DMS53 treated with DMSO at 0.1 percent for 48 hours (cell line): Measurements from ENCODE around the gene SAPCD2.

Experiments used
- DNase-seq: peaks from one replicate; lab custom pipeline; 2025; ENCODE audit not compliant: unreplicated experiment; lab: John Stamatoyannopoulos, UW

SAPCD2 gene

GRCh38 chr9:137049544-137050449 lies 20.6 kb downstream of the SAPCD2 start:
- peak; percentile 75 for DNase-seq

- DNase-seq = peak; percentile 49
Measured at GRCh38 chr9:137048655-137049543, 21.5 kb downstream of the SAPCD2 start.

- peak; percentile 89 for DNase-seq
Measured at GRCh38 chr9:137046088-137046787, 24.1 kb downstream of the SAPCD2 start, which contains the start of gene NPDC1. TSS of gene NPDC1 (minus strand) at chr9:137046177. CDS start at chr9:137045989, 188 bp downstream.

- peak; percentile 41 for DNase-seq
Measured at GRCh38 chr9:137045294-137046087, 24.9 kb downstream of the SAPCD2 start.

- DNase-seq = peak; percentile 67
Measured at GRCh38 chr9:137044502-137045177, 25.7 kb downstream of the SAPCD2 start.

- DNase-seq = no peak
Measured at GRCh38 chr9:137044037-137044436, 26.3 kb downstream of the SAPCD2 start.

- DNase-seq = no peak
Measured at GRCh38 chr9:137042751-137043727, 27.3 kb downstream of the SAPCD2 start.

- no peak for DNase-seq
Measured at GRCh38 chr9:137041124-137041523, 29.2 kb downstream of the SAPCD2 start.

- no peak for DNase-seq
Measured at GRCh38 chr9:137040568-137040967, 29.8 kb downstream of the SAPCD2 start.

- no peak for DNase-seq
Measured at GRCh38 chr9:137039611-137040366, 30.6 kb downstream of the SAPCD2 start.

- no peak for DNase-seq
Measured at GRCh38 chr9:137038916-137039315, 31.4 kb downstream of the SAPCD2 start.

- no peak for DNase-seq
Measured at GRCh38 chr9:137037483-137037882, 32.9 kb downstream of the SAPCD2 start.

- no peak for DNase-seq
Measured at GRCh38 chr9:137037035-137037434, 33.3 kb downstream of the SAPCD2 start.

- no peak for DNase-seq
Measured at GRCh38 chr9:137035937-137036336, 34.4 kb downstream of the SAPCD2 start.

- no peak for DNase-seq
Measured at GRCh38 chr9:137035507-137035834, 34.9 kb downstream of the SAPCD2 start.

GRCh38 chr9:137034709-137035506 lies 35.4 kb downstream of the SAPCD2 start:
- DNase-seq = peak; percentile 77
